Fibroblast of the aortic adventitia (primary cell): ENCODE data around the gene ECT2. TPM values are rescaled to one million over a fixed set of nuclear protein-coding genes. Genes with fewer than 3 reads are reported as not detected.

Experiments used
- DNase-seq: peaks from one replicate; pipeline ENCODE4 v3.0.0-alpha.2; 2010; ENCODE audit warnings: low read depth
- H3K4me3 ChIP-seq: 2 replicates; pipeline ENCODE4 v1.5.1; 2011; ENCODE audit warnings: low read depth, mild to moderate bottlenecking, control low read depth, low read length, moderate library complexity
- total RNA-seq: library from RNA; depleted of rRNA; stranded (reverse); fragments of >200 nt; gene quantifications from 2 replicates; pipeline ENCODE4 v1.2.3, GENCODE V29; 2012; ENCODE audit warnings: low replicate concordance
- TF ChIP-seq, protein P1 (sequence below): IDR thresholded peaks from 2 replicates; pipeline ENCODE4 v1.5.1; 2011; ENCODE audit warnings: mild to moderate bottlenecking, low read length, control low read depth, inconsistent platforms; ENCODE audit not compliant: insufficient read depth

ECT2 gene
- total RNA-seq, 1 donor = 70.8 TPM

DNA sequence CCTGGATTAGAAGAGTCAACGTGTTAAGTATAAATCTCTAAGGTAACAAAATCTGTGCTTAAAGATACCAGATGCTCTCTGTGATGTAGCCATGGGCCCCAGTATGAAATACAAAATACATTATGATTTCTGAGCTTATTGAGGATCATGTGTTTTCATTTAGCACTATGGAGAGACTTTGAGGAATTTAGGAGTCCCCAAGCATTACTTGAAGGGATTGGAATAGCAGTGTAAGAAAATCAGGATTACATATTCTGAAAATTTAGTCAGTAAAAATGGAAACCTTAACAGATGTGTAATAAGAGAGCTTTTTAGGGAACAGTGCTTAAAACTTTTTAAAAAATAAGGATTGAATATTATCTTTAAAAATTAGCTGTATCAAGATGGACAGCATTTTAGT, 35.5 kb downstream of the ECT2 start:
- H3K4me3 ChIP-seq = no peak overlapping the region
- no peak for DNase-seq
- TF ChIP-seq, protein P1, sequence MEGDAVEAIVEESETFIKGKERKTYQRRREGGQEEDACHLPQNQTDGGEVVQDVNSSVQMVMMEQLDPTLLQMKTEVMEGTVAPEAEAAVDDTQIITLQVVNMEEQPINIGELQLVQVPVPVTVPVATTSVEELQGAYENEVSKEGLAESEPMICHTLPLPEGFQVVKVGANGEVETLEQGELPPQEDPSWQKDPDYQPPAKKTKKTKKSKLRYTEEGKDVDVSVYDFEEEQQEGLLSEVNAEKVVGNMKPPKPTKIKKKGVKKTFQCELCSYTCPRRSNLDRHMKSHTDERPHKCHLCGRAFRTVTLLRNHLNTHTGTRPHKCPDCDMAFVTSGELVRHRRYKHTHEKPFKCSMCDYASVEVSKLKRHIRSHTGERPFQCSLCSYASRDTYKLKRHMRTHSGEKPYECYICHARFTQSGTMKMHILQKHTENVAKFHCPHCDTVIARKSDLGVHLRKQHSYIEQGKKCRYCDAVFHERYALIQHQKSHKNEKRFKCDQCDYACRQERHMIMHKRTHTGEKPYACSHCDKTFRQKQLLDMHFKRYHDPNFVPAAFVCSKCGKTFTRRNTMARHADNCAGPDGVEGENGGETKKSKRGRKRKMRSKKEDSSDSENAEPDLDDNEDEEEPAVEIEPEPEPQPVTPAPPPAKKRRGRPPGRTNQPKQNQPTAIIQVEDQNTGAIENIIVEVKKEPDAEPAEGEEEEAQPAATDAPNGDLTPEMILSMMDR = no peak

DNA sequence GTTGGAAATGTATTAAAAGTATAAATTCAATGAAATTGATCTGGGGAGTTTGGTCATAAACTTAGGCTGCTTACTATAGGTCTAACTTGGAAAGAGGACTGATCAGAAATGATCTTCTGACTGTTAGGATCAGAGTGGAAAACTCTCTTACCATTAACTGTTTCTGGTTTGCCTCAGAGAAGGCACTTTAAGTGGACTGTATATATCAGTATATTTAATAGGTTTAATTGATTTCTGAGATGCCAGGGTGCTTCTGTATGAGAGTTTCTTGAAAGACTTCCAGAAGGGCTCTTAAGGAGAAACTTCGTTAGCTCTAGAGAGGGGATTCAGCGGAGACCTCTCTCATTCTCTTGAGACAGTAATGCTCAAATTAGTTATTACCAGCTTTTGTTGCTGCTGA, 36.5 kb downstream of the ECT2 start:
- no peak overlapping the region for H3K4me3 ChIP-seq
- no peak for DNase-seq
- TF ChIP-seq, protein P1 = no peak

DNA sequence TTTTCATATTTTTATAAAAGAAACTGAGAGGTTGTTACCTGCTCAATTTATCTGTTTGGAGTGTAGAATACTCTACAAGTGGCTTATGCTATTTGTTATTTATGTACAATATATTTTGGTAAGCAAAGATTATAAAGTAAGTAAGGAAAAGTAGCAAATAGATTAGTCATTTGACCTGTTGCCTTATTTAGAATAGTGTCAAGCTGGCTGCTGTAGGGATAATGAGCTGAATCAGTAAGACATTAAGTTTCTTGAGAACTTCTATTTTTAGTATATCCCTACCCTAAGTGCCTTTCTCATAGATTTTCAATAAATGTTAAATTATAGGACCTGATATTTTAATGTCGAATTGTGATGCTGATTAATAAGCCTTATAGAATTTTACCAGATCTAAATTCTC, 37.2 kb downstream of the ECT2 start:
- TF ChIP-seq, protein P1 = no peak
- no peak overlapping the region for H3K4me3 ChIP-seq
- no peak for DNase-seq

DNA sequence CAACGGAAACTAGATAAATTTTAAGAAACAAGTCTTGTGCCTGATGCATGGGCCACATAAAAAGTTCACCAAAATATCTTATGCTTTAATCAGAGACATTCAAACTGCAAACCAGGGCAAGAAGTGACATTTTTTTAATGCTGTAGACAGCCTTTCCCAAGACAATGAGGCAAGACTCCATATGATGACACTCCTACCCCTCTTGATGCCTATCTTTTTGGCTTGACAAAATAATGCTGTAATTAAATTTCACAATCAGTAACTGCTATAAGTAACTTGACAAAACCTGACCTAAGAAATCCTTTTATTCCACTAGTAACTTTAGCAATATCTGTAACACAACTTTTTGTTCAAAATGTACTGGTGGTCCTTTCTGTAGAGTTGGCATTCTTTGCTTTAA, 48.7 kb downstream of the ECT2 start:
- TF ChIP-seq, protein P1 = no peak
- DNase-seq = no peak
- no peak overlapping the region for H3K4me3 ChIP-seq

DNA sequence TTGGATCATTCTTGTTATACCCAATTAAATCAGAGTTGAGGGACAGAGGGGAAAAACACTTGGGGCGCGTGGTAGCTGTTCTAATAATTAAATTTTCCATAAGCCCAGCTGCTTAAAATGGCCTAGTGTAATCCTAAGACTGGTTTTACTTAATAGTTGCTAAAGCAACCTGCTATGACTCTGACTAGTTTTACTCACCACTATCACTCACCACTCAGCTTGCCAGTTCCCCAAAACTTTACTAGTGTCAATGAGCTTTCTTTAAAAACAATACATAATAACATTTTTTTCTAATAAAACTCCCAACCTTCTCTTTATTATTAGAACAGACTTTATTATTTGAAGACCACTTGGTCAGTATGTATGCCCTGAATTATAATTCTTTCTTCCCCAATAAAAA, 49.6 kb downstream of the ECT2 start:
- no peak overlapping the region for H3K4me3 ChIP-seq
- DNase-seq = no peak
- TF ChIP-seq, protein P1 = no peak

DNA sequence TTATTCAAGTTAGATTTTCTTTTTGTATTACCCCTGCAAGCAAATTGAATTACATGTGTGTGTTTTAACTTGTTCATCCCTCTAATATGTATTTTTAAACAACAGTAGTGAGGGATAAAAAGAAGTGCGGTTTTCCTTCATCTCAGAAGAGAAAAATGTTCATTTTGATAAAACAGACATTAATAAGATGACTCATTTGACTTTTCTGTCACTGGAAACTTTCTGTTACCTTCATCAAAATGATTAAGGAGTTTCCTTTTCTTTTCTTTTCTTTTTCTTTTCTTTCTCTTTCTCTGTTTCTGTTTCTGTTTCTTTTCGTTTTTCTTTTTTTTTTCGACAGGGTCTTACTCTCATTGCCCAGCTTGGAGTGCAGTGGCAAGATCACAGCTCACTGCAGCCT, 53.0 kb downstream of the ECT2 start:
- no peak for DNase-seq
- H3K4me3 ChIP-seq = no peak overlapping the region
- TF ChIP-seq, protein P1 = no peak

DNA sequence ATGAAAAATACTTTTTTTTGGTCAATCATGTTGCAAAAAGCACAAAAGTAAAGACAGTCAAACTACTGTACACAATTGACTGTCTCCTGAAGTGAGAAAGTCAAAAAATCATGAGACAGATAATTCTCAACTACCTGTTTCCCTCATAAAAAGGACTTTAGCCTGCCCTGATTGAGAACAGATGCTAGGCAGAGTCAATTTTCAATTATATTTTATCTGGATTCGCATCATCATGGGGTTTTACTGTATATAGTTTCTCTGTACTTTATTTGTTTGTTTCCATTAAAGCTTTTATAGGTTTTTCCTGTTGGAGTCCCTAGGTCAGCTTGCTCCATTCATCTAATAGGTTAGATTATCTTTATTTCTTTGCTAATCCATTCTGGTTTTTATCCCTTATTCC, 53.8 kb downstream of the ECT2 start:
- no peak for DNase-seq
- TF ChIP-seq, protein P1 = no peak
- H3K4me3 ChIP-seq = no peak overlapping the region
